Heart left ventricle (tissue), 16 donors: Measurements from ENCODE around the gene CYP4F3. TPM values are rescaled to one million over a fixed set of nuclear protein-coding genes. Genes with fewer than 3 reads are reported as not detected.
"Not testable (repeated sequence)": the region's sequence is repeated elsewhere in the genome, so short reads cannot be mapped to it uniquely, and the experiment has no call there.

Experiments
- ATAC-seq, 4 donors: fragments of 200-7000 bp; cut with Tn5 transposase; one replicate each; pipeline ENCODE4 v1.9.1; 2020 to 2022; ENCODE audit warnings: moderate library complexity in 4 of 4, mild to moderate bottlenecking in 3 of 4, moderate number of reproducible peaks in 1 of 4
- DNase-seq, 5 donors: peaks; one replicate each; pipeline ENCODE4 v3.0.0-alpha.2; 2020
- H3K27ac ChIP-seq, 12 donors: fragments of 200-600 bp; sonication (generic) in 4 of 12; one replicate each; pipeline versions ENCODE4 v1.5.0 to v1.8.0; 2016 to 2022; ENCODE audit warnings: mild to moderate bottlenecking in 2 of 12
- H3K27me3 ChIP-seq, 9 donors: fragments of 200-600 bp; sonication (generic) in 2 of 9; one replicate each; pipeline versions ENCODE4 v1.5.1 to v1.8.0; 2016 to 2022; ENCODE audit warnings: mild to moderate bottlenecking in 3 of 9
- H3K36me3 ChIP-seq, 9 donors: fragments of 200-600 bp; sonication (generic) in 2 of 9; one replicate each; pipeline versions ENCODE4 v1.5.0 to v1.8.0; 2018 to 2022; ENCODE audit warnings: mild to moderate bottlenecking in 2 of 9
- H3K4me1 ChIP-seq, 12 donors: fragments of 200-600 bp; sonication (generic) in 4 of 12; one replicate each; pipeline versions ENCODE4 v1.5.0 to v1.8.0; 2016 to 2022; ENCODE audit warnings: mild to moderate bottlenecking in 3 of 12
- H3K4me3 ChIP-seq, 12 donors: fragments of 200-600 bp; sonication (generic) in 4 of 12; one replicate each; pipeline versions ENCODE4 v1.5.0 to v1.8.0; 2017 to 2022; ENCODE audit warnings: mild to moderate bottlenecking in 9 of 12, moderate library complexity in 4 of 12
- H3K9me3 ChIP-seq, 12 donors: fragments of 200-600 bp; sonication (generic) in 4 of 12; one replicate each; pipeline versions ENCODE4 v1.5.0 to v1.8.0; 2016 to 2022; ENCODE audit warnings: mild to moderate bottlenecking in 1 of 12
- POLR2A ChIP-seq, 2 donors: fragments of 450-650 bp; IDR thresholded peaks; one replicate each; pipeline ENCODE4 v1.6.1; 2017; ENCODE audit warnings: antibody characterized with exemption in 2 of 2, mild to moderate bottlenecking in 2 of 2, moderate library complexity in 2 of 2
- WGBS, 4 donors: extraction: QIAGEN DNeasy Blood & Tissue Kit in 2 of 4; methylation state at CpG; one replicate each; pipeline versions ENCODE4 v1.1.5 to v1.1.7; 2013 to 2018; 5-methylcytosine and 5-hydroxymethylcytosine counted together
- intact Hi-C, 10 donors: fragments of 100-400 bp; cut with DNase I; formaldehyde crosslinking; loops; one replicate each; pipeline versions ENCODE4 v1.11.1 to v1.14.2; 2022
- polyA plus RNA-seq, 2 donors: library from polyadenylated mRNA; stranded (reverse); fragments of 200-250 nt; gene quantifications; one replicate each; pipeline ENCODE4 v1.2.3, GENCODE V29; 2013
- total RNA-seq, 9 donors: library from RNA; depleted of rRNA in 2 of 9; stranded (reverse); fragments of >200 nt in 2 of 9; fragmentation: NEBNext Ultra II Directional in 3 of 9; extraction: Animal tissue kit (Norgen Biotek cat#: 25700) in 3 of 9; gene quantifications; one replicate each; pipeline versions ENCODE4 v1.1.0 to v1.2.4, GENCODE V29; 2016 to 2023
- TF ChIP-seq, protein P1 (sequence below), 12 donors: fragments of 200-600 bp; sonication (generic) in 4 of 12; IDR thresholded peaks; one replicate each; pipeline versions ENCODE4 v1.5.0 to v1.8.0; 2018 to 2022; ENCODE audit warnings: antibody characterized with exemption in 12 of 12, mild to moderate bottlenecking in 5 of 12
- donor health status: ischemic (EF 13 %, LVEDD 7.1; RV severe dilation, severe dysfunction).
- donor health status: healthy with polysubstance abuse.
- donor health status: DM: no; HTN: yes; CAD: no.
- donor health status: DM: no; HTN: no; CAD: no.
- donor health status: ischemic (EF 25% LVEDD 6.9; RV normal size, moderate dysfunction).
- donor health status: ischemic (EF 25% LVEDD 5.7; RV mildly dilated, moderate dysfunction).
- donor health status: healthy.
- donor health status: DM: yes; HTN: yes; CAD: no.
- donor health status: ischemic (EF 35%, LVEDD 5.7; RV mildly dilated, moderate dysfunction).
- donor health status: nonischemic (EF 11% LVEDD 7.7; RV severe dilation, severe dysfunction).
- donor health status: DM: yes; HTN: yes; CAD: no.
- donor health status: PGD.
- donor health status: ischemic (EF 29% LVEDD 5.4; RV normal size, mild dysfunction).
- donor health status: nonischemic (EF 23%, LVEDD 6.1; RV moderate dilation, normal function).

CYP4F3 gene
- total and polyA plus RNA-seq, 11 donors = 0.04 to 1.9 (median 0.29) TPM; not detected in 4

DNA sequence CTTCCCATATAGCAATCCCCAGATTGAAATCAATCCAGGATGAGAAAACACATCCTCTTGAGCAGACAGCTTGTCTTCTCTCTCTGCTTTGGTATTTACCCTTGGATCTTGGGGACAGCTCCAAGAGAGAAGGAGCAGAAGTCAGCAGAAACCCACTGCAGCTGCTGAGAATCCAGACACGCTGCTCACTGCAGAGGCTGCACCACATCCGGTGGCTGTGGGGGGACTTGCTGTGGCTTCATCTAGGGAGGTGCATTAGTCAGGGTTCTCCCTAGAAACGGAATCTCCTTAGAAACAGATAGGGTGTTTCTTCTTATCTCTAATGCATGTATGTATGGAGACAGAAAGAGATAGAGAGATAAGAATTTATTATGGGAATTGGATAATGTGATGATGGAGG is 34.9 kb downstream of the CYP4F3 start:
- no peak for DNase-seq
- WGBS, 4 donors = 33 to 65% (median 56%) methylated on average over 2 to 3 of the region's 3 CpGs
- Histone ChIP-seq H3K4me3 (no peak overlapping the region), H3K4me1 (peaks cover 0 to 20% (median 10%) of the 10 kb centered on the region in 12 donors), H3K27ac (no peak overlapping the region), H3K9me3 (no peaks in the 10 kb centered on the region), H3K36me3 (peaks cover 0 to 3% (median 0%) of the 10 kb centered on the region in 9 donors), H3K27me3 (no peaks in the 10 kb centered on the region)
- intact Hi-C loops = loop anchor here in 1 of 10 donors (10.0 kb wide), 1 partner anchor 99 kb away; no protein-coding TSS in a partner anchor
- TF ChIP-seq POLR2A (IDR thresholded peaks at IDR 0.05) = no peak
- TF ChIP-seq, protein P1, sequence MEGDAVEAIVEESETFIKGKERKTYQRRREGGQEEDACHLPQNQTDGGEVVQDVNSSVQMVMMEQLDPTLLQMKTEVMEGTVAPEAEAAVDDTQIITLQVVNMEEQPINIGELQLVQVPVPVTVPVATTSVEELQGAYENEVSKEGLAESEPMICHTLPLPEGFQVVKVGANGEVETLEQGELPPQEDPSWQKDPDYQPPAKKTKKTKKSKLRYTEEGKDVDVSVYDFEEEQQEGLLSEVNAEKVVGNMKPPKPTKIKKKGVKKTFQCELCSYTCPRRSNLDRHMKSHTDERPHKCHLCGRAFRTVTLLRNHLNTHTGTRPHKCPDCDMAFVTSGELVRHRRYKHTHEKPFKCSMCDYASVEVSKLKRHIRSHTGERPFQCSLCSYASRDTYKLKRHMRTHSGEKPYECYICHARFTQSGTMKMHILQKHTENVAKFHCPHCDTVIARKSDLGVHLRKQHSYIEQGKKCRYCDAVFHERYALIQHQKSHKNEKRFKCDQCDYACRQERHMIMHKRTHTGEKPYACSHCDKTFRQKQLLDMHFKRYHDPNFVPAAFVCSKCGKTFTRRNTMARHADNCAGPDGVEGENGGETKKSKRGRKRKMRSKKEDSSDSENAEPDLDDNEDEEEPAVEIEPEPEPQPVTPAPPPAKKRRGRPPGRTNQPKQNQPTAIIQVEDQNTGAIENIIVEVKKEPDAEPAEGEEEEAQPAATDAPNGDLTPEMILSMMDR (IDR thresholded peaks at IDR 0.05) = no peak
- ATAC-seq = no peak

DNA sequence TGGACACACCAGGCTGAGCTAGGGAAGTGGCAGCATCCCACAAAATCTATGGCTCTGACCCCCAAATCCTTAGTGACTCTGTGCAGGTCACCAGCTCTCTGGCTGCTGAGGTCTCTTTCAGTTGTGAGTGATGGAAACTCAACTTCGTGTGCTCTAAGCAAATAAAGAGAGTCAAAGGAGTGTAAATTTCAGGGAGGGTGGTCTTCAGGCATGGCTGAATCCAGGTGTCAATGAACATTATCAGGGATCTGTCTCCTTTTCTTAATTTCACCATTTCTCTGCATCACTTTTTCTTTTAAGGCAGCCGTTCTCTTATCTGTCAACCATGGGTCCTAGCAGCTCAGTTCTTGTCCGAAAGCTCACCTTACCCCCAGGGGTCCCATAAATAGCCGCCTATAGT is 38.4 kb downstream of the CYP4F3 start:
- no peak for ATAC-seq
- intact Hi-C loops = loop anchor here in 1 of 10 donors (10.0 kb wide), 1 partner anchor 96 kb away; no protein-coding TSS in a partner anchor
- H3K4me1 ChIP-seq = peaks cover 0 to 4% (median 0%) of the 10 kb centered on the region in 12 donors
- no peaks in the 10 kb centered on the region for H3K27me3 ChIP-seq
- no peak overlapping the region for H3K27ac ChIP-seq
- TF ChIP-seq, protein P1 (IDR thresholded peaks at IDR 0.05) = no peak
- 14 to 21% (median 18%) methylated on average over 4 of the region's 4 CpGs for WGBS, 4 donors
- H3K36me3 ChIP-seq = peaks cover 0 to 20% (median 0%) of the 10 kb centered on the region in 9 donors
- no peak for DNase-seq
- no peak overlapping the region for H3K4me3 ChIP-seq
- no peaks in the 10 kb centered on the region for H3K9me3 ChIP-seq

GRCh38 chr19:15679865-15680264 is 39.2 kb downstream of the CYP4F3 start:
- WGBS, 4 donors = 61 to 68% (median 64%) methylated on average over 4 of the region's 4 CpGs
- not testable (repeated sequence) for H3K9me3 ChIP-seq, ATAC-seq, H3K4me1 ChIP-seq, H3K4me3 ChIP-seq, H3K27me3 ChIP-seq, H3K27ac ChIP-seq, DNase-seq
- H3K36me3 ChIP-seq = peaks cover 0 to 20% (median 0%) of the 10 kb centered on the region in 9 donors
- intact Hi-C loops = loop anchor here in 1 of 10 donors (10.0 kb wide), 1 partner anchor 95 kb away; no protein-coding TSS in a partner anchor

DNA sequence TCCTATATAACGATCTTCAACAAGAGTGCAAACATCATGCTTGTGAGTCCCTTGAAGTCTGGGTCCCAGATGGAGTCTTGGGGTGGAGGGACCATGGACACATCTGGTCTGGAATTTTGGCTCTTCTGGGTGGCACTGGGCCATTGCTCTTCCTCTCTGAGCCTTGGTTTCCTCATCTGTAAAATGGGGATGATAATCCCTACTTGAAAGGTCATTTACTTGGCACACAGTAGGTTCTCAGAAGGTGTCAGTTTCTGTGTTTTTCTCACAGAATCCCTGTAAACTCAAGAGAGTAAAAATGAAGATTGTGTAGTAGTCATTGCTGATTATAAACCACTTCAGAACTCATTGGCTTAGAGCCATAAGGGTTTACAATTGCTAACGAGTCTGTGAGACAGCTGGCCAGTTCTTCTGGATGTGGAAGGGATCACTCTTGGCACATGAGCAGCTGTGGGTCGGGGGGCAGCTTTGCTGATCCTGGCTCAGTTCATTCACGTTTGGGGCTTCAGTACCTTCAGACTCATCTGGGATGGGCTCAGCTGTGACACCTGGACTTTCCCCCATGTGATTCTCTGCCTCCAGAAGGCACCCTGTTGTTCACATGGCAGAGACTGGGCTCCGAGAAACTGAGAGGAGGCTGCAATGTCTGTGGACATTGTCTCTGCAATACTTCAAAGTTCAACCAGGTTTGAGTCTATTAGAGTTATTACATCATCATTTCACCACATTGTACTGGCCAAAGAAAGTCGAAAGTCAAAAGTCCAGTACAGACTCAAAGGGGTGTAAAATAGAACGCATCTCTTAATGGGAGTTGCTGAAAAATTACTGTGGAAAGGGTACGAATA is 40.0 kb downstream of the CYP4F3 start:
- ATAC-seq (no peak), DNase-seq (no peak)
- H3K27me3 ChIP-seq = no peaks in the 10 kb centered on the region
- H3K9me3 ChIP-seq = no peaks in the 10 kb centered on the region
- peaks cover 0 to 25% (median under 1%) of the 10 kb centered on the region in 9 donors for H3K36me3 ChIP-seq
- H3K4me1 ChIP-seq = no peaks in the 10 kb centered on the region
- H3K27ac ChIP-seq = no peak overlapping the region
- 55 to 60% (median 57%) methylated on average over 8 of the region's 8 CpGs for WGBS, 4 donors
- TF ChIP-seq, protein P1 (IDR thresholded peaks at IDR 0.05) = no peak
- TF ChIP-seq POLR2A (IDR thresholded peaks at IDR 0.05) = no peak
- H3K4me3 ChIP-seq = no peak overlapping the region
- intact Hi-C loops = no loop called here
